IMR-90 (cell line): ENCODE results near the gene CCDC69. TPM values are rescaled to one million over a fixed set of nuclear protein-coding genes. Genes with fewer than 3 reads are reported as not detected.

Experiments used
- ATAC-seq: fragments of 200-7000 bp; cut with Tn5 transposase; 2 replicates; pipeline ENCODE4 v1.9.1; 2020; ENCODE audit warnings: low read depth, mild to moderate bottlenecking, moderate library complexity
- BruUV-seq: library from RNA; stranded (reverse); fragments of 400-500 nt; replicated peaks from 2 replicates; lab custom pipeline; 2021; lab: Mats Ljungman, UMichigan
- CTCF ChIA-PET: fragments of 300-600 bp; formaldehyde crosslinking; extraction: SDS; loops from one replicate; lab custom pipeline; 2021; ENCODE audit warnings: antibody characterized with exemption; lab: Yijun Ruan, JAX
- POLR2A ChIA-PET: fragments of 300-600 bp; sonication (Branson Sonifier 250); formaldehyde crosslinking; loops from one replicate; lab custom pipeline; 2022; ENCODE audit warnings: antibody characterized with exemption; ENCODE audit not compliant: unreplicated experiment; lab: Charles Lee
- DNase-seq: peaks from one replicate; pipeline ENCODE4 v3.0.0; 2013
- H2AFZ ChIP-seq: replicated peaks from 2 replicates; pipeline ENCODE3; 2013; ENCODE audit warnings: low read length, mild to moderate bottlenecking; ENCODE audit not compliant: poor library complexity
- H2AK5ac ChIP-seq: 2 replicates; pipeline ENCODE4 v1.6.1; 2013; ENCODE audit warnings: low read depth, low read length, inconsistent platforms
- H2AK9ac ChIP-seq: replicated peaks from 2 replicates; pipeline ENCODE3; 2013; ENCODE audit warnings: mild to moderate bottlenecking, low read depth, low read length, moderate library complexity; ENCODE audit not compliant: poor library complexity
- H2BK120ac ChIP-seq: 2 replicates; pipeline ENCODE4 v1.6.1; 2013; ENCODE audit warnings: low read depth, low read length, inconsistent platforms
- H2BK15ac ChIP-seq: 3 replicates; pipeline ENCODE4 v1.6.1; 2013; ENCODE audit warnings: low read depth, low read length, inconsistent platforms
- H2BK20ac ChIP-seq: 2 replicates; pipeline ENCODE4 v1.6.1; 2013; ENCODE audit warnings: low read depth, mild to moderate bottlenecking, inconsistent platforms, low read length, moderate library complexity
- H2BK5ac ChIP-seq: 2 replicates; pipeline ENCODE4 v1.6.1; 2013; ENCODE audit warnings: mild to moderate bottlenecking, low read depth, low read length, inconsistent platforms; ENCODE audit not compliant: poor library complexity, severe bottlenecking
- H3K14ac ChIP-seq: replicated peaks from 2 replicates; pipeline ENCODE4 v1.6.1; 2013; ENCODE audit warnings: low read depth, low read length, inconsistent platforms
- H3K18ac ChIP-seq: 2 replicates; pipeline ENCODE4 v1.6.1; 2013; ENCODE audit warnings: low read depth, low read length, control low read depth
- H3K23ac ChIP-seq: 2 replicates; pipeline ENCODE4 v1.6.1; 2013; ENCODE audit warnings: low read depth, low read length, inconsistent platforms
- H3K27ac ChIP-seq: 2 replicates; pipeline ENCODE4 v1.5.1; 2013; ENCODE audit warnings: mild to moderate bottlenecking, control low read depth, low read length; ENCODE audit not compliant: insufficient read depth
- H3K27me3 ChIP-seq: 2 replicates; pipeline ENCODE4 v1.6.1; 2013; ENCODE audit warnings: low read length; ENCODE audit not compliant: control insufficient read depth, insufficient read depth
- H3K36me3 ChIP-seq: 2 replicates; pipeline ENCODE4 v1.6.1; 2013; ENCODE audit warnings: low read length, mixed read lengths; ENCODE audit not compliant: control insufficient read depth, insufficient read depth
- H3K4ac ChIP-seq: 2 replicates; pipeline ENCODE4 v1.6.1; 2013; ENCODE audit warnings: low read depth, low read length, inconsistent platforms
- H3K4me1 ChIP-seq: 2 replicates; pipeline ENCODE4 v1.6.1; 2013; ENCODE audit warnings: low read length, mixed read lengths; ENCODE audit not compliant: control insufficient read depth, insufficient read depth
- H3K4me2 ChIP-seq: 2 replicates; pipeline ENCODE4 v1.6.1; 2013; ENCODE audit warnings: low read depth, mild to moderate bottlenecking, control low read depth, low read length, moderate library complexity
- H3K4me3 ChIP-seq: 2 replicates; pipeline ENCODE4 v1.5.1; 2013; ENCODE audit warnings: low read depth, mild to moderate bottlenecking, control low read depth, low read length, moderate library complexity; ENCODE audit not compliant: insufficient read depth
- H3K56ac ChIP-seq: 2 replicates; pipeline ENCODE4 v1.6.1; 2013; ENCODE audit warnings: low read length, inconsistent platforms; ENCODE audit not compliant: insufficient read depth; ENCODE audit errors: extremely low read depth
- H3K79me1 ChIP-seq, 2 experiments: 2 replicates each; pipeline ENCODE4 v1.6.1; 2013; ENCODE audit warnings: low read length in 2 of 2, inconsistent platforms in 1 of 2, low read depth in 1 of 2
- H3K9ac ChIP-seq: 2 replicates; pipeline ENCODE4 v1.6.1; 2013; ENCODE audit warnings: low read depth, low read length, control low read depth
- H3K9me1 ChIP-seq: 2 replicates; pipeline ENCODE4 v1.6.1; 2013; ENCODE audit warnings: low read length, inconsistent platforms; ENCODE audit not compliant: insufficient read depth
- H3K9me3 ChIP-seq: 2 replicates; pipeline ENCODE4 v1.6.1; 2013; ENCODE audit warnings: low read length; ENCODE audit not compliant: control insufficient read depth, insufficient read depth
- H4K20me1 ChIP-seq: 2 replicates; pipeline ENCODE4 v1.6.1; 2013; ENCODE audit warnings: low read length, inconsistent platforms; ENCODE audit not compliant: insufficient read depth
- H4K5ac ChIP-seq: 2 replicates; pipeline ENCODE4 v1.6.1; 2013; ENCODE audit warnings: mild to moderate bottlenecking, low read depth, low read length, control low read depth
- H4K8ac ChIP-seq, 2 experiments: 2 replicates each; pipeline ENCODE4 v1.6.1; 2013; ENCODE audit warnings: low read depth in 2 of 2, low read length in 2 of 2, control low read depth in 1 of 2, inconsistent platforms in 1 of 2
- H4K91ac ChIP-seq: 2 replicates; pipeline ENCODE4 v1.6.1; 2013; ENCODE audit warnings: low read depth, low read length, inconsistent platforms; ENCODE audit not compliant: insufficient read depth
- CHD1 ChIP-seq: IDR thresholded peaks from 2 replicates; pipeline ENCODE4 v1.6.1; 2012; ENCODE audit warnings: low read depth, low read length, improper control_type of control experiment
- MAZ ChIP-seq: IDR thresholded peaks from 2 replicates; pipeline ENCODE4 v1.6.1; 2012; ENCODE audit warnings: low read depth, mild to moderate bottlenecking, low read length, improper control_type of control experiment, moderate library complexity, borderline replicate concordance
- RFX5 ChIP-seq: IDR thresholded peaks from 2 replicates; pipeline ENCODE4 v1.8.0; 2012; ENCODE audit warnings: low read depth, mild to moderate bottlenecking, low read length, moderate library complexity
- WGBS, 2 experiments: methylation state at CpG; one replicate each; pipeline versions ENCODE4 v1.1.5 to v1.1.7; 2013; ENCODE audit warnings: missing lambda C conversion rate in 2 of 2; ENCODE audit not compliant: insufficient read length in 1 of 2; ENCODE audit errors: extremely low coverage in 2 of 2; 5-methylcytosine and 5-hydroxymethylcytosine counted together
- dilution Hi-C: fragments of 300-500 bp; cut with HindIII; formaldehyde crosslinking; loops from one replicate; pipeline ENCODE4 v1.14.3; 2018; ENCODE audit warnings: low sequenced_read_pairs; ENCODE audit not compliant: unreplicated experiment
- in situ Hi-C: fragments of 300-500 bp; cut with MboI; formaldehyde crosslinking; loops from 3 replicates; pipeline ENCODE4 v1.14.3; 2019; ENCODE audit warnings: low sequenced_read_pairs, inconsistent platforms, mixed read lengths
- intact Hi-C: fragments of 100-400 bp; cut with micrococcal nuclease; formaldehyde crosslinking; loops from 2 replicates; pipeline ENCODE4 v1.10.0; 2022
- polyA plus RNA-seq, 3 experiments: library from polyadenylated mRNA; depleted of rRNA; stranded (reverse); fragments of >200 nt; gene quantifications; 2 replicates each; pipeline ENCODE4 v1.2.3, GENCODE V29; 2012; ENCODE audit warnings: low replicate concordance in 1 of 3
- total RNA-seq: library from RNA; depleted of rRNA; stranded (reverse); fragments of >200 nt; gene quantifications from 2 replicates; pipeline ENCODE4 v1.2.3, GENCODE V29; 2012

The CCDC69 gene
- total and polyA plus RNA-seq, 2 of the 4 experiments (the other 2 are of a cell fraction): 0.36 to 0.48 TPM

- no peak for DNase-seq
These were observed 65.6 kb downstream of the CCDC69 start for GRCh38 chr5:151158287-151158661.

More at GRCh38 chr5:151158287-151158661, 65.6 kb downstream of the CCDC69 start:
- H4K91ac ChIP-seq: peak overlapping the region; percentile 85; the same call in 1 of the 2 replicates
- dilution Hi-C loops: no loop called here
- peaks cover 31% of the 10 kb centered on the region for H4K20me1 ChIP-seq
- H3K9me1 ChIP-seq: 0 out of 2 replicates have a peak, but pooled peaks cover 4% of the 10 kb centered on the region
- H3K18ac ChIP-seq: peak overlapping the region; percentile 13; the same call in 1 of the 2 replicates
- H3K36me3 ChIP-seq: peaks cover 4% of the 10 kb centered on the region
- peak overlapping the region; percentile 83; the same call in 1 of the 2 replicates for H3K14ac ChIP-seq
- peak overlapping the region; percentile 69 for H3K9ac ChIP-seq
- peak overlapping the region; percentile 80; the same call in 1 of the 2 replicates for H3K23ac ChIP-seq
- peak overlapping the region; percentile 50 for H2BK120ac ChIP-seq
- in situ Hi-C loops: no loop called here
- BruUV-seq: no TSS peak
- H2BK5ac ChIP-seq: peak overlapping the region; percentile 63
- POLR2A ChIA-PET: interaction anchor here (0.6 to 1.1 kb wide), 3 partner anchors 9 to 152 kb away, joined by 4 to 8 read pairs (median 5); no protein-coding TSS in a partner anchor
- H3K9me3 ChIP-seq: no peaks in the 10 kb centered on the region
- peak overlapping the region; percentile 67 for H3K4ac ChIP-seq
- peak overlapping the region; percentile 93; the same call in 1 of the 2 replicates for H3K56ac ChIP-seq
- H3K4me3 ChIP-seq: peak overlapping the region; percentile 79
- 32% methylated on average over 4 of the region's 6 CpGs; no CpG with 5 or more reads in 1 of the 2 experiments for WGBS, 2 experiments
- no peak overlapping the region for H2AK5ac ChIP-seq
- peak overlapping the region; percentile 98 for H2AK9ac ChIP-seq
- peak overlapping the region; percentile 51; the same call in 1 of the 2 replicates for H4K5ac ChIP-seq
- no peak overlapping the region for H2BK20ac ChIP-seq
- CTCF ChIA-PET: interaction anchor here (1.3 kb wide), 1 partner anchor 43 kb away, joined by 5 read pairs; no protein-coding TSS in a partner anchor
- peaks cover 14% of the 10 kb centered on the region for H3K4me1 ChIP-seq
- ATAC-seq: no peak
- peak overlapping the region; percentile 49; the same call in 1 of the 3 replicates for H2BK15ac ChIP-seq
- H2AFZ ChIP-seq: peak overlapping the region; percentile 96
- peak overlapping the region; percentile 69 for H3K27ac ChIP-seq
- no peak for TF ChIP-seq RFX5
- no peak for TF ChIP-seq CHD1
- TF ChIP-seq MAZ: no peak
- peak overlapping the region; percentile 89 for H3K4me2 ChIP-seq
- intact Hi-C loops: no loop called here
- H4K8ac ChIP-seq: peak overlapping the region; percentile 89 to 92; a peak in 2 of 4 replicates
- no peaks in the 10 kb centered on the region for H3K27me3 ChIP-seq
- peaks cover 0 to 34% of the 10 kb centered on the region in 2 experiments; a peak in 2 of 4 replicates for H3K79me1 ChIP-seq
